ENCODE results near the gene SNAP29.
A peak's percentile ranks its signal among the peaks of the same experiment; 100 is the strongest.
"Not testable (repeated sequence)": the region's sequence is repeated elsewhere in the genome, so short reads cannot be mapped to it uniquely, and the experiment has no call there.

Gene SNAP29

GRCh38 chr22:20866736-20867135, 7.9 kb downstream of the SNAP29 start:
- DNase-seq (ENCODE audit: low spot score) = no peak
- no peak for FAIRE-seq

GRCh38 chr22:20867179-20868024, 8.6 kb downstream of the SNAP29 start:
- DNase-seq (ENCODE audit: low spot score) = no peak
- no peak for FAIRE-seq

GRCh38 chr22:20868025-20868962, 9.5 kb downstream of the SNAP29 start:
- DNase-seq (ENCODE audit: low spot score) (no peak), FAIRE-seq (no peak)

- FAIRE-seq = no peak
- no peak for DNase-seq (ENCODE audit: low spot score)
These were observed 10.4 kb downstream of the SNAP29 start for GRCh38 chr22:20869234-20869633.

GRCh38 chr22:20873214-20873613, 14.4 kb downstream of the SNAP29 start:
- DNase-seq (ENCODE audit: low spot score) = no peak
- FAIRE-seq = no peak

- FAIRE-seq (no peak), DNase-seq (ENCODE audit: low spot score) (no peak)
These were observed 16.5 kb downstream of the SNAP29 start for GRCh38 chr22:20875296-20875695.

GRCh38 chr22:20877715-20878114, 18.9 kb downstream of the SNAP29 start:
- DNase-seq (ENCODE audit: low spot score) (no peak), FAIRE-seq (no peak)

- no peak for DNase-seq (ENCODE audit: low spot score)
- no peak for FAIRE-seq
These were observed 22.4 kb downstream of the SNAP29 start for GRCh38 chr22:20881231-20881630.

- DNase-seq (ENCODE audit: low spot score) = no peak
- FAIRE-seq = no peak
These were observed 23.3 kb downstream of the SNAP29 start for GRCh38 chr22:20881869-20882815.

GRCh38 chr22:20882855-20883254, 24.0 kb downstream of the SNAP29 start:
- DNase-seq (ENCODE audit: low spot score) (no peak), FAIRE-seq (no peak)

GRCh38 chr22:20884454-20884853, 25.6 kb downstream of the SNAP29 start:
- no peak for FAIRE-seq
- DNase-seq (ENCODE audit: low spot score) = no peak

GRCh38 chr22:20885017-20885556, 26.3 kb downstream of the SNAP29 start:
- FAIRE-seq (no peak), DNase-seq (ENCODE audit: low spot score) (no peak)

GRCh38 chr22:20885557-20886323, 26.9 kb downstream of the SNAP29 start:
- DNase-seq (ENCODE audit: low spot score) = peak; percentile 54

GRCh38 chr22:20887375-20887774, 28.6 kb downstream of the SNAP29 start:
- no peak for DNase-seq (ENCODE audit: low spot score)
- no peak for FAIRE-seq

More at GRCh38 chr22:20885557-20886323, 26.9 kb downstream of the SNAP29 start:
- FAIRE-seq = no peak

- FAIRE-seq (no peak), DNase-seq (ENCODE audit: low spot score) (no peak)
These were observed 30.4 kb downstream of the SNAP29 start for GRCh38 chr22:20889025-20889704.

GRCh38 chr22:20889904-20890540, 31.2 kb downstream of the SNAP29 start:
- no peak for FAIRE-seq
- DNase-seq (ENCODE audit: low spot score) = no peak

GRCh38 chr22:20890975-20891374, 32.2 kb downstream of the SNAP29 start:
- FAIRE-seq (no peak), DNase-seq (ENCODE audit: low spot score) (no peak)

- not testable (repeated sequence) for DNase-seq (ENCODE audit: low spot score); FAIRE-seq
These were observed 38.9 kb downstream of the SNAP29 start for GRCh38 chr22:20897737-20898136.
